GM21717 (cell line): ENCODE measurements around the gene FNIP2.
A peak's percentile ranks its signal among the peaks of the same experiment; 100 is the strongest.
"Not testable (repeated sequence)": the region's sequence is repeated elsewhere in the genome, so short reads cannot be mapped to it uniquely, and the experiment has no call there.

Experiments
- ATAC-seq: cut with Tn5 transposase; IDR thresholded peaks from one replicate; pipeline ENCODE4 v1.9.1; 2021; ENCODE audit warnings: mild to moderate bottlenecking, moderate library complexity; ENCODE audit not compliant: unreplicated experiment

The FNIP2 gene

GRCh38 chr4:158768555-158769174 is at the start of gene FNIP2:
FNIP2 (plus strand) TSS chr4:158769026; CDS start chr4:158769213, 187 bp downstream.
- peak; percentile 77 for ATAC-seq

- no peak for ATAC-seq
These were observed 47.1 kb upstream of the FNIP2 start for GRCh38 chr4:158721680-158722079.

GRCh38 chr4:158722291-158722916 is 46.4 kb upstream of the FNIP2 start:
- no peak for ATAC-seq

GRCh38 chr4:158722917-158723793 is 45.7 kb upstream of the FNIP2 start, which contains the start of gene PPID:
PPID (minus strand) TSS chr4:158723396; CDS start chr4:158723288, 108 bp downstream.
- ATAC-seq: peak; percentile 96

GRCh38 chr4:158724637-158725036 is 44.2 kb upstream of the FNIP2 start:
- no peak for ATAC-seq

GRCh38 chr4:158726633-158727032 is 42.2 kb upstream of the FNIP2 start:
- no peak for ATAC-seq

GRCh38 chr4:158728236-158728635 is 40.6 kb upstream of the FNIP2 start:
- ATAC-seq: no peak

- peak; percentile 88 for ATAC-seq
These were observed 38.9 kb upstream of the FNIP2 start for GRCh38 chr4:158729716-158730559.

GRCh38 chr4:158738866-158739265 is 30.0 kb upstream of the FNIP2 start:
- ATAC-seq: no peak

GRCh38 chr4:158739600-158739999 is 29.2 kb upstream of the FNIP2 start:
- no peak for ATAC-seq

GRCh38 chr4:158741326-158742021 is 27.4 kb upstream of the FNIP2 start:
- ATAC-seq: no peak

- ATAC-seq: not testable (repeated sequence)
These were observed 22.3 kb upstream of the FNIP2 start for GRCh38 chr4:158746537-158746936.

- no peak for ATAC-seq
These were observed 18.4 kb upstream of the FNIP2 start for GRCh38 chr4:158750379-158750778.

- ATAC-seq: no peak
These were observed 14.2 kb upstream of the FNIP2 start for GRCh38 chr4:158754385-158755180.

GRCh38 chr4:158755819-158756218 is 13.0 kb upstream of the FNIP2 start:
- ATAC-seq: not testable (repeated sequence)

GRCh38 chr4:158756588-158756987 is 12.2 kb upstream of the FNIP2 start:
- ATAC-seq: no peak

- no peak for ATAC-seq
These were observed 10.7 kb upstream of the FNIP2 start for GRCh38 chr4:158758142-158758541.

GRCh38 chr4:158758703-158759102 is 10.1 kb upstream of the FNIP2 start:
- no peak for ATAC-seq

GRCh38 chr4:158759539-158759938 is 9.3 kb upstream of the FNIP2 start:
- ATAC-seq: not testable (repeated sequence)
